WTC11 (cell line): Measurements from ENCODE around the gene HOXB3. TPM values are rescaled to one million over a fixed set of nuclear protein-coding genes. Genes with fewer than 3 reads are reported as not detected.

Experiments used
- ATAC-seq: fragments of 200-7000 bp; cut with Tn5 transposase; 2 replicates; pipeline ENCODE4 v1.10.0; 2021; ENCODE audit warnings: mild to moderate bottlenecking, moderate library complexity
- CTCF ChIA-PET: fragments of 300-600 bp; sonication (Branson Sonifier 250); formaldehyde crosslinking; loops from one replicate; lab custom pipeline; 2021; ENCODE audit warnings: antibody characterized with exemption; lab: Charles Lee
- POLR2A ChIA-PET: fragments of 350-600 bp; sonication (Branson Sonifier 250); formaldehyde crosslinking; loops from one replicate; lab custom pipeline; 2021; ENCODE audit warnings: antibody characterized with exemption; lab: Charles Lee
- DNase-seq: peaks from one replicate; pipeline ENCODE4 v3.0.0; 2021; ENCODE audit warnings: low spot score
- H3K27ac Mint-ChIP-seq: 2 replicates; pipeline ENCODE4 v1.8.0; 2021; ENCODE audit warnings: mixed read lengths
- H3K27me3 Mint-ChIP-seq: 2 replicates; pipeline ENCODE4 v1.8.0; 2021; ENCODE audit warnings: low read depth, mild to moderate bottlenecking, moderate library complexity, mixed read lengths
- H3K36me3 Mint-ChIP-seq: 2 replicates; pipeline ENCODE4 v1.8.0; 2021; ENCODE audit warnings: mixed read lengths
- H3K4me1 Mint-ChIP-seq: 2 replicates; pipeline ENCODE4 v1.8.0; 2022; ENCODE audit warnings: mixed read lengths
- H3K4me3 Mint-ChIP-seq: 2 replicates; pipeline ENCODE4 v1.8.0; 2021; ENCODE audit warnings: mild to moderate bottlenecking, moderate library complexity, mixed read lengths
- H3K9me3 Mint-ChIP-seq: 2 replicates; pipeline ENCODE4 v1.8.0; 2021; ENCODE audit warnings: mixed read lengths
- AFF4 ChIP-seq: sonication (generic); formaldehyde crosslinking; IDR thresholded peaks from 2 replicates; pipeline ENCODE4 v1.8.1; 2023; ENCODE audit warnings: mild to moderate bottlenecking, missing genetic modification reagents, borderline replicate concordance
- CBFB ChIP-seq: sonication (generic); formaldehyde crosslinking; IDR thresholded peaks from 2 replicates; pipeline ENCODE4 v1.8.1; 2022; ENCODE audit warnings: mild to moderate bottlenecking, low read depth, missing genetic modification reagents
- CTCF ChIP-seq: fragments of 200-600 bp; IDR thresholded peaks from 2 replicates; pipeline ENCODE4 v1.8.0; 2022; ENCODE audit warnings: antibody characterized with exemption
- E2F5 ChIP-seq: sonication (generic); formaldehyde crosslinking; IDR thresholded peaks from 2 replicates; pipeline ENCODE4 v1.8.1; 2022; ENCODE audit warnings: mild to moderate bottlenecking, moderate library complexity, missing genetic modification reagents
- ELF4 ChIP-seq: sonication (generic); formaldehyde crosslinking; IDR thresholded peaks from 2 replicates; pipeline ENCODE4 v1.8.1; 2022; ENCODE audit warnings: low read depth, mild to moderate bottlenecking, moderate library complexity, missing genetic modification reagents
- GRHL2 ChIP-seq: fragments of 250-450 bp; sonication (Bioruptor Pico); IDR thresholded peaks from 2 replicates; pipeline ENCODE4 v1.8.0; 2022; ENCODE audit warnings: mild to moderate bottlenecking, moderate library complexity; ENCODE audit not compliant: insufficient replicate concordance, severe bottlenecking
- HMGXB4 ChIP-seq: sonication (generic); formaldehyde crosslinking; IDR thresholded peaks from 2 replicates; pipeline ENCODE4 v1.8.1; 2023; ENCODE audit warnings: mild to moderate bottlenecking, moderate library complexity, missing genetic modification reagents
- JUN ChIP-seq: sonication (generic); formaldehyde crosslinking; IDR thresholded peaks from 2 replicates; pipeline ENCODE4 v1.8.0; 2023; ENCODE audit warnings: mild to moderate bottlenecking, missing genetic modification reagents
- MAX ChIP-seq: sonication (generic); formaldehyde crosslinking; IDR thresholded peaks from 2 replicates; pipeline ENCODE4 v1.8.0; 2022; ENCODE audit warnings: mild to moderate bottlenecking, missing genetic modification reagents
- NFYB ChIP-seq: sonication (generic); formaldehyde crosslinking; conservative IDR thresholded peaks from 2 replicates; pipeline ENCODE4 v1.8.0; 2022; ENCODE audit warnings: low read depth, missing genetic modification reagents
- NR1H2 ChIP-seq: sonication (generic); formaldehyde crosslinking; IDR thresholded peaks from 2 replicates; pipeline ENCODE4 v1.9.0; 2021; ENCODE audit warnings: mild to moderate bottlenecking, moderate library complexity, missing genetic modification reagents
- PREB ChIP-seq: sonication (generic); formaldehyde crosslinking; IDR thresholded peaks from 2 replicates; pipeline ENCODE4 v1.8.1; 2022; ENCODE audit warnings: mild to moderate bottlenecking, missing genetic modification reagents, moderate library complexity, borderline replicate concordance
- SMAD3 ChIP-seq: sonication (generic); formaldehyde crosslinking; IDR thresholded peaks from 2 replicates; pipeline ENCODE4 v1.8.0; 2022; ENCODE audit warnings: missing genetic modification reagents, mild to moderate bottlenecking, borderline replicate concordance
- TCF7 ChIP-seq: sonication (generic); formaldehyde crosslinking; IDR thresholded peaks from 2 replicates; pipeline ENCODE4 v1.8.0; 2022; ENCODE audit warnings: mild to moderate bottlenecking, low read depth, missing genetic modification reagents, moderate library complexity
- ZNF281 ChIP-seq: sonication (generic); formaldehyde crosslinking; IDR thresholded peaks from 2 replicates; pipeline ENCODE4 v1.8.0; 2023; ENCODE audit warnings: mild to moderate bottlenecking, missing genetic modification reagents
- ZSCAN18 ChIP-seq: fragments of 250-450 bp; sonication (Bioruptor Pico); IDR thresholded peaks from 2 replicates; pipeline ENCODE4 v2.1.2; 2022; ENCODE audit warnings: mild to moderate bottlenecking, moderate library complexity
- total RNA-seq: library from RNA; stranded (reverse); gene quantifications from 3 replicates; pipeline ENCODE4 v1.2.3, GENCODE V29; 2021

Gene HOXB3
- total RNA-seq, 1 experiment from 2014 or later = 0.09 TPM

GRCh38 chr17:48579760-48580554 is 10.1 kb downstream of the HOXB3 start:
- Mint-ChIP-seq H3K9me3 (no peaks in the 10 kb centered on the region), H3K27ac (no peak overlapping the region), H3K4me1 (peaks cover 44% of the 10 kb centered on the region), H3K4me3 (no peak overlapping the region), H3K27me3 (peaks cover 70% of the 10 kb centered on the region; the same call in 1 of the 2 replicates), H3K36me3 (no peaks in the 10 kb centered on the region)
- DNase-seq (no peak), ATAC-seq (no peak)
- ChIA-PET CTCF (interaction anchor here (0.6 to 1.2 kb wide), 3 partner anchors 28 to 33 kb away, joined by 3 to 5 read pairs (median 3); no protein-coding TSS in a partner anchor), POLR2A (interaction anchor here (1.2 kb wide), 1 partner anchor 79 kb away, joined by 5 read pairs; no protein-coding TSS in a partner anchor)
- TF ChIP-seq CBFB (no peak), PREB (CRISPR knock-in tag) (no peak), ELF4 (CRISPR knock-in tag) (no peak), JUN (CRISPR knock-in tag) (no peak), SMAD3 (CRISPR knock-in tag) (no peak), TCF7 (CRISPR knock-in tag) (no peak), MAX (CRISPR knock-in tag) (no peak), AFF4 (CRISPR knock-in tag) (no peak), E2F5 (CRISPR knock-in tag) (no peak), ZSCAN18 (CRISPR knock-in tag) (no peak), NR1H2 (CRISPR knock-in tag) (no peak), GRHL2 (no peak), ZNF281 (CRISPR knock-in tag) (no peak), NFYB (CRISPR knock-in tag) (no peak), CTCF (no peak), HMGXB4 (CRISPR knock-in tag) (no peak)
